ENCODE results near the gene PDZD8.

The PDZD8 gene, protein sequence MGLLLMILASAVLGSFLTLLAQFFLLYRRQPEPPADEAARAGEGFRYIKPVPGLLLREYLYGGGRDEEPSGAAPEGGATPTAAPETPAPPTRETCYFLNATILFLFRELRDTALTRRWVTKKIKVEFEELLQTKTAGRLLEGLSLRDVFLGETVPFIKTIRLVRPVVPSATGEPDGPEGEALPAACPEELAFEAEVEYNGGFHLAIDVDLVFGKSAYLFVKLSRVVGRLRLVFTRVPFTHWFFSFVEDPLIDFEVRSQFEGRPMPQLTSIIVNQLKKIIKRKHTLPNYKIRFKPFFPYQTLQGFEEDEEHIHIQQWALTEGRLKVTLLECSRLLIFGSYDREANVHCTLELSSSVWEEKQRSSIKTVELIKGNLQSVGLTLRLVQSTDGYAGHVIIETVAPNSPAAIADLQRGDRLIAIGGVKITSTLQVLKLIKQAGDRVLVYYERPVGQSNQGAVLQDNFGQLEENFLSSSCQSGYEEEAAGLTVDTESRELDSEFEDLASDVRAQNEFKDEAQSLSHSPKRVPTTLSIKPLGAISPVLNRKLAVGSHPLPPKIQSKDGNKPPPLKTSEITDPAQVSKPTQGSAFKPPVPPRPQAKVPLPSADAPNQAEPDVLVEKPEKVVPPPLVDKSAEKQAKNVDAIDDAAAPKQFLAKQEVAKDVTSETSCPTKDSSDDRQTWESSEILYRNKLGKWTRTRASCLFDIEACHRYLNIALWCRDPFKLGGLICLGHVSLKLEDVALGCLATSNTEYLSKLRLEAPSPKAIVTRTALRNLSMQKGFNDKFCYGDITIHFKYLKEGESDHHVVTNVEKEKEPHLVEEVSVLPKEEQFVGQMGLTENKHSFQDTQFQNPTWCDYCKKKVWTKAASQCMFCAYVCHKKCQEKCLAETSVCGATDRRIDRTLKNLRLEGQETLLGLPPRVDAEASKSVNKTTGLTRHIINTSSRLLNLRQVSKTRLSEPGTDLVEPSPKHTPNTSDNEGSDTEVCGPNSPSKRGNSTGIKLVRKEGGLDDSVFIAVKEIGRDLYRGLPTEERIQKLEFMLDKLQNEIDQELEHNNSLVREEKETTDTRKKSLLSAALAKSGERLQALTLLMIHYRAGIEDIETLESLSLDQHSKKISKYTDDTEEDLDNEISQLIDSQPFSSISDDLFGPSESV

DNA sequence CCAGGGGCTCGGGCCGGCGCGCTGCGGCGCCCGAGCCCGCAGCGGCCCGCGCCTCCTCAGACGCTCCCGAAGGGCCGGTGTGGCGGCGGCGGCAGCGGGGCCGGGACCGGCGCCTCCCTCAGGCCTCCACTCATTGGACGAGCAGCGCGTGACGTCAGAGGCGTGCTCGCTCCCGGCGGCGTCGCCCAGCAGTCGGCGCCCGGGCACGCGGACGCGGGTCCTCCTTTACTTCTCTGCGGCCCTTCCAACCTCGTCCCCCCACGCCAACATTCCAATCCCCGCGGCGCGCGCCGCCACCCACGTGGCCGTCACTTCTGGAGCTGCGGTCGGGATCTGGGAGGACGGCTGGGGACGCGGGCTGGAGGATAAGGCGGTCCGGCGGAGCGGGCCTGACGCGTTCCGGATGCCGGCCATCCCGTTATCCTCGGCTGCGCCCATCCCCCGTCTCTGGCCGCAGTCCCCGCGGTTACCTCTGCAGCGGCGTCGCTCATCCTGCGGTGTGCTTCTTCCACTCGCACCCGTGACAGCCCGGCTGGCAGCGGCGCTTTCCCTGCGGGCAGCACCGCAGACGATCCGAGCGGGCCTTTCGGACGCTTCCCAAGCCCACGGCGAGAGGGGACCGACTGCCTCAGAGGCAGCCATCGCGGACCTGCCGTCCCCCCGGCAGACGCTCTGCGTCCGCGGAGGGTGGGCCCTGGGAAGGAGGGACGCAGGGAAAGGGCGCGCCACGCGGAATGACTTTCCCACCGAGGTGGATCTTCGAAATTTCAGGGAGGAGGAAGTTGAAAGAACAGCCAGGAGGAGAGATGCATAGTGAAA lies at the start of gene PDZD8:
PDZD8 (minus strand) TSS at position 81 of the 819 bp plus-strand sequence. CDS start 213 bp downstream, outside the sequence.
- DNase-seq (ENCODE audit: low read depth) = peak; percentile 80

DNA sequence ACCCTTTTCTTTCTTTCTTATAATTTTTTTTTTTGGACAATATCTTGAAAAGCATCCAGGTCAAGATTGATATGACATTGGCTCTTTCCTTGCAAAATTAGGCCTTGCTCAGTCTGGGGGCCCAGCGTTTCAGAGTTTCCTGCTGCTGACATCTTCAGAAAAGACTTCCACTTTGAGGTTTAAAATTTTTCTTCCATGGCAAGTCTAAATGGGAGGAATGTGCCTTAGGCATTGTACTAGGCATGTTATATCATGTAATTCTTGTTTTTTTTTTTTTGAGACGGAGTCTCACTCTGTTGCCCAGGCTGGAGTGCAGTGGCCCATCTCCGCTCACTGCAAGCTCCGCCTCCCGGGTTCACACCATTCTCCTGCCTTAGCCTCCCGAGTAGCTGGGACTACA lies 48.9 kb upstream of the PDZD8 start:
- DNase-seq (ENCODE audit: low read depth) = no peak

DNA sequence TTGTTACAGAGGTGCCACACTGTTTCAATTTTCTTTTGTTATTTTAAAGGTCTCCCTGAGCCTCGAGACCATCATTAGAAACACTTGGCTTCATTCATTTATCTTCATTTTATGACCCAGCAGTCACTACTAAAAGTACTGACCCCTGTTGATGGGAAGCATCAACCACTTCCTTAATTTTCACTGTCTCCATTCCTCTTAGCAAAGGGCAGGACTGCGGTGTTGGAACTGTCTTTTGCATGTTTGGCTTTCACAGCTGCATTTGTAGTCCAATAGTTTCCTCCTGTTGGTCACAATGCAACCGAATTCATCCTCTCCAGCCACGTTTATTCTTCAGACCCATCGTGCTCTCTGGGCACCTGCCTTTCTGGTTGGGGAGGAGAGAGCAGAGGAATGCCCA lies 46.7 kb upstream of the PDZD8 start:
- DNase-seq (ENCODE audit: low read depth) = no peak

DNA sequence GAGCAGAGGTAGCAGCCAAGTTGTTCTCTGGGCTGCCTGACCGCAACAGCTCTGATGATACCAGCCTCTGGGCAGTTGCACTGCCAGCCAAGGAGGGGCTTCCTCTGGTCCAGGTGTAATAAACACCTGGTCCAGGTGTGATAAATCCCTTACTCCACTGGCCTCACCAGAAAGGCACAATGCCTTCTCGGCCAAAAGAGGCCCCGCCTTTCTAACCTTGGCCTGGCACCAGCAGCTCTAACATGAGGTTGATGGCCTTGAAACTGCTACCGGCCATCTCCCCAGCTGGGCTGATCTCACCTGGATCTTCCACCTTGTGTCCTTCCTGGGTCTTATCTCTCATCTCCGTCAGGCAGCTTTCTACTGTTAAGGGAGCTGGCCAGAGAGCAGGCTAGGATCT lies 45.5 kb upstream of the PDZD8 start:
- no peak for DNase-seq (ENCODE audit: low read depth)

DNA sequence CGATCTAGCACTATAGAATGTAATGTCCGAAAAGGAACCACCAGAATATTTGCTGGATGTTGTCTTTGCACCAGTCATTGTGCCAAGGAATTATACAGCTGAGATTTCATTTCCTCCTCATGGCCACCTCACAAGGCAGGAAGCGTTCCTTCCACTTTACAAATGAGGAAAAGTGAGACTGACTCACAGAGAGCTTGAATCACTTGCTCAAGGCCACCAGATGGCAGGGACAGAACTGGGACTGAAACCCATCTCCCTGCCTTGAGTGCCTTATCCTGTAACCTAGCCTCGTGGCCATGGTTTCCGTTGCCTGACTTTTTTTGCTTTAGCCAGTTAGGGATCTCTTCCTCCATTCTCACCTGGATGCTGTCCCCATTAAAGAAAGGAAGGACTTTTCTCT lies 44.7 kb upstream of the PDZD8 start:
- DNase-seq (ENCODE audit: low read depth) = no peak

DNA sequence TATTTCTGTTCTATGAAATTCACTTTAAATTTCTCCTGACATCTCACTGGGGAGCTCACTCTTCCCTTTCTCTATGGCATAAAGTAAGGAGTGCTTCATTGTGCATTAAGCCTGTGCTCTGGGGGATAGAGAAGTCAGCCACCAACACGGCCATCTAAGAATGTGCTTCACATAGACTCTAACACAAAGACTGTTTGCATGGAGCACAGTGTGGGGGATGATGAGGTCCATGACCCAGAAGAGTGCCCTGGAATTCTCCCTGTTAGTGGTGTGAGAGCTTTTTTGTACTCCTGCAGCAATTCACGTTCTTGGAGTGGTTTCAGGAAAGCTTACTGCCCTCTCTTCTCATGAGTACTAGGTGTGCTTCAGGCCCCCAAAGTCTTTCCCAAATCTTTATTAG lies 43.9 kb upstream of the PDZD8 start:
- no peak for DNase-seq (ENCODE audit: low read depth)

DNA sequence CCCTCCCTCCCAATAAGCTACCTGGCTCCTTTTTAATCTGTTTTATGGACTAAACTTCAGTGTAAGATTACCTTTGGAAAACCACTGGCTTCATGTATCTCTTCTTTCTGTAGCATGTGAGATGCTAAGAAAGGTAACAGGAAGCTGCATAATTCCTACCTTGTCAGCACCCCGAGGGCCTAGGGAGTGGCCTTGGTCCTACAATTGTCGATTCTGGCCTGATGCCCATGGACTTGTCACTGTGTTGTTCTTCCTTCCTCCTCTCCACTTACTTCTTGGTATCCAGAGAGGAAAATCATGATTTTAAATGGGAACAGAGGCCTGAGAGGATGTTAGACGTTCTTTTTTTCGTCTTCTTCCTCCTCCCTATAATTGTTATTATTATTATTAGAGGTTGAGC lies 42.9 kb upstream of the PDZD8 start:
- DNase-seq (ENCODE audit: low read depth) = no peak

DNA sequence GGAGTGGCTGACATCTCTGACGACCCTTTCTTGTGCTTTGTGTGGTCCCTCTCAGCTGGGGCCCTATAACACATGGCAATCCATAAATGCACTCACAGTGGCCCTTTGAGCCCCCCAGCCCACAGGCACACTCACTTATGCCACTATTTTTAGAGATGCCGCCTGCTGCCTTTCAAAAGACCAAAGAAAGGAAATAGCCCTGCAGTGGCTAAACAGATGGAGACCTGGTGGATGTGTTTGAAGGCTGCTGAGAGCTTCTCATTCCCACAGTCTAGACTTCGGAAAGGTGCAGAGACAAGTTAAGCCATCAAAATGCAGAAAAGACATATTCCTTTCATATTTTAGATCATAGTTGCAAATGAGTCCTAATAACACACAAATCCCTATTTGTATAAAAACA lies 42.0 kb upstream of the PDZD8 start:
- no peak for DNase-seq (ENCODE audit: low read depth)

DNA sequence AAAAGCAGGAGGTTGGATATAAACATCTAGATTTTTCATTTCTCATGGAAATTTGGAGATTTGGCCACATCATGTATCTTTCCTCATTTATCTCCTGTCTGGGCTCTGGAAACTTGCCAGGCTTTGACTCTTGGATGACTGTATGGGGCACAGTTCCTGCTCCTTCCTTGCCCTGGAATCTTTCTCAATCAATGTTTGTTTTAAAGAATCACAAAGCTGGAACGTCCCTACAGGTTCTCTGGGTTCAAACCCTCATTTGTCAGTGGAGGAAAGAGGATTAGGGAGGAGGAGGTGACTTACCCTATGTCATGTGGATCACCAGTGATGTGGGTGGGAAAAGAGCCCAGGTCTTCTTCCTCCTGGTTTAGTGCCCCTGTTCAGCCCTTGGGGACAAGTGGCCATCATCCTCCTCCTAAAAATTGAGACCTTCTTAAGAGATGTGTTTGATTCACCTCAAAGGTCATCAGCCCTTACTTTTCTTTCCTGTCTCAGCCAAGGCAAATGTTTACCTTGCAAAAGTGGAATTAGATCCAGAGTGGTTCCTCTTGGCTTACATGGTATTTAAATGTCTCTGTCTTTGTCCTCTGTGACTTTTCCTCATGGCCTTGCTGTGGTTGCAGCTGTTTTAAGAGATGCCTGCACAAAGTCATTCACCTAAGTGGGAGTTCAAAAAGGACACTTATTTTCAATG lies 38.8 kb upstream of the PDZD8 start:
- no peak for DNase-seq (ENCODE audit: low read depth)

DNA sequence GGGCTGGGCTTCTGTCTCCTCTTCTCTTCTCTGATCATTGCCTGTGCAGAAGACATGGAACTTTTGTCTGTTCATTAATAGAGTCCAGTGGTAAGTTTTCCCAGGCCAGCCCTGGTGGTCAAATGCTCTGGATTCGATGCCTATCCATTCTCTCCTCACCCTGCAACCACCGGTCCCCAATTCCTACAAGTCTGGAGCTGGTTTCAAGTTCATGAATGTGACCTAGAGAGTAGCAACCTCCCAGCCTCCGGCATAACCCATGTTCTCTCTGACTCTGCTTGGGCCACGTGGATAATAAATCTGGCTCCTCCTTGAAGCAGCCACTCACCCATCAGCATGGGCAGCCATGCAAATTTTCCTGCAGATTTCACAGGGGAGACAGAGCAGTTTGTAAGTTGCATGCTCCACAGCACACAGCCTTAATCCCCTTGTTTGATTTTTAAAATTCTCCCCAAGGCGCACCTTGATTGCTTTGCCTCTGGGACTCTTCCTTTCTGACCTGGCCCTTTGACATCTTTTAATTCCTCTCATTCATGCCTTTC lies 37.3 kb upstream of the PDZD8 start:
- no peak for DNase-seq (ENCODE audit: low read depth)

DNA sequence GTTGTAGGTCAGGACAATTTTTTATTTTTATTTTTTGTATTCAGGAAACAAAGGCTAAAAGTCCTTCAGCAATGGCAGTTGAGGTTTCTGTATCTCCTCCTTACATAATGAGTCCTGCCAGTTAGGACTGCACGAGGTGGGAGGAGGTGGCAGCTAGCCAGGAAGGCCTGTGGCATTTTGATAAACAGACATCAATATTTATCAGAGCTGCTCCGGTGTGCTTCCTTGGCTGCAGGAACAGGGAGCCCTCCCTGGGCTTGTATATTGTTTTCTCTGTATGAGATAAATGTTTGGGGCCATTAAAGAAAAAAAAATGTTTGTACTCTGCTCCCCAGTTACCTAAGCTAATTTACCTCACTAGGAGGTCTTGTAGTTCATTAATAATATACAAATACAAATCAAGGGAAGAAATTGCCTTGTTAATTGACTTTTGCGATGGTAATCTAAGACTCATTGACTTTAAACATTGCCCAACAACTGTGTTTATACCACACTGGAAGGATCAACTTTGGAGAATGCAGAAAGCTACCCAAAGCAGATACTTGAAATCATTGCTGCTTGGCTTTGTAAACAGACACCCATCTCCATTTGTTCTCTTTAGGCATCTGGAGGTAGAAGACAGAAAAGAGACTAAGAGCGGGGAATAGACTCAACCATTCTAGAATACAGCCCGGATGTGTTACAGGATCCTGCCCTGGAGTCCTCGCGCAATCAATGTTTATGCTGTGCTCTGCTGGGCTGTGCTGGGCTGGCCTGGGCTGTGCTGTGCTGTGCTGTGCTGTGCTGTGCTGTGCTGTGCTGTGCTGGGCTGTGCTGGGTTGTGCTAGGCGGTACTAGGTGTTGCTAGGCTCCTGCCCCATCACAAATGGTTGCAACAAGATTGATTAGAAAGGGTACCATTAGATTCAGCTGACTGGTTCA lies 36.5 kb upstream of the PDZD8 start:
- DNase-seq (ENCODE audit: low read depth) = no peak

DNA sequence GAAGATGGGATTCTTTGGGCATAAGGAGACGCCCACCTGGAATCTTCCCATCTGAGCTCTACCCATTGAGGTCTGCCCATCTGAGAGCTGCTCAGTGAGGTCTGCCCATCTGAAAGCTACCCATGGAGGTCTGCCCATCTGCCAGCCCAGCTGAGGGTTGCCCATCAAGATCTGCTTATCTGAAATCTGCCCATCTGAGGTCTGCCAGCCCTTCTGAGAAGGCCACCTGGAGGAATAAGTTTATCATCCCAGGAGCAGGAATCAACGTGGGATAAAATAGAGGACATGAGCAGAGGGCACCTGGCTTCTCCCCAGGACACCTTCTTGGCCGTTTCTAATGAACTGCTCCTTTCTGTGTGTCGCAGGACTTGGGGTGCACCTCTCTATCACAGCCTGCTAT lies 35.3 kb upstream of the PDZD8 start:
- no peak for DNase-seq (ENCODE audit: low read depth)

DNA sequence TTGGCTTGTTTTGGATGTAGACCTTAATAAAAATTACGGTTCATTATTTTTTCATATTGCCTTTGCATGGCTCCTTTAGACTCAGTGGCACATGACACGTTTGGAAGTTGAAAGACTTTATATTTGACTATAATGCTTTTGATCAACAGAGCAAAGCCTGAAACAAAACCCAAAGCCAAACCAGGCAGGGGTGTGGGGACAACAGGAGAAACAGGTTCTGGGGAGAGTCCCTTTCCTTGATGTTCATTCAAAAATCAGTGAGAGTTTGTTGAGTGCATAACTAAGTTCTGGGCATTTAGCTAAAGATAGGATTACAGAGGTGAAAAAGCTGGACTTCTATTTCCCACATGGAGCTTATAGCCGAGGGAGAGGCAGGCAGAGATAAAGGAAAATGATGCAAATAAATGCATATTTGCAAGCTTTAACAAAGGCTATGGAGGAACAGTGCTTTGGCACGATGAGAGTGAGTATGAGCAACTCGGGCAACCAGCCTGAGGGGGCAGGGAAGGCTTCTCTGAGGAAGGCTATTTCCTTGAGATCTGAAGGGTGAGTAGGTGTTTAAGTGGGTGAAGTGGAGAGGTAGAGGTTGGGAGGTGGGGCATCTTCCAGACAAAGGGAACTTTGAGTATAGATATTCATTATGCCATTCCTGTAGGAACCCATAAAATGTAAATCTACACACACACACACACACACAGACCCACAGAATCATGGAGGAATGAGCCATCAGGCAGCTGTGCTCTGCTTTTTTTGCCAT lies 34.5 kb upstream of the PDZD8 start:
- no peak for DNase-seq (ENCODE audit: low read depth)

DNA sequence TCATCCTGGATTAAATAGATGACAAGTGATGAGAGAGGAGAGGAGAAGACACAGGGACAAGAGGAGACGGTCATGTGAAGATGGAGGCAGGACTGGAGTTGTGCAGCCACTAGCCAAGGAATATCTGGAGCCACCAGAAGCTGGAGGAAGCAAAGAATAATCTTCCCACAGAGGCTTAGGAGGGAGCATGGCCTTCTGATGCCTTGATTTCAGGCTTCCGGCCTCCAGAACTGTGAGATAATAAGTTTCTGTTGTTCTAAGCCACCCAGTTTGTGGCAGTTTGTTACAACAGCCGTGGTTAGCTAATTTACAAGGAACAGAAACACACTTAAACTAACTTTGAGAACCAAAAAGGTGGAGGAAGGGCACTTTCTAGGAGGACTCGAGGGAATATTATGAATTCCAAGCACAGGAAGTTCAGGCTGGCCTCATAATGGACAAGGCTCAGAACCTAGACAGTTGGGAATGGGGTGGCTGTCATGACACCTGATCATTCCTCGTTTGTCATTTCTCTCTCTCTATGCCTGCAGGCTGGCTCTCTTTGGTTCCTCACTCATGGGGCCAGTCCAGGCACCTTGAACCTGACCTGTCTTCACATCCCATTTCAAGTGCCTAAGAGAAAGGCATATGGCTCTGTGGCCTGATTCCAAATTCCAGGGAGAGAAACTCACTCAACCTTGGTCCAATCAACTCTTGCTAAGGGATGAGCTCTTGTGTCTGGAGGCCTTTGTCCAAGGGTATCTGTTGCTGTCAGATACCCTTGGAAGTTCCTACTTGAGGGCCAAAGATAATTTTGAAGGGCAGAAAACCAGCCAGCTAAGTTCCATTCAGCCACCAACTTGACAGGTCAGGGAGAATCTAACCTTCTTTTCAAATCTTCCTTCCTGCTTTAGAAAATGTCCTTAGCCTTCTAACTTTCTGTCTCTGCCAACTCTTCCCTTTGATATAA lies 33.5 kb upstream of the PDZD8 start:
- no peak for DNase-seq (ENCODE audit: low read depth)

DNA sequence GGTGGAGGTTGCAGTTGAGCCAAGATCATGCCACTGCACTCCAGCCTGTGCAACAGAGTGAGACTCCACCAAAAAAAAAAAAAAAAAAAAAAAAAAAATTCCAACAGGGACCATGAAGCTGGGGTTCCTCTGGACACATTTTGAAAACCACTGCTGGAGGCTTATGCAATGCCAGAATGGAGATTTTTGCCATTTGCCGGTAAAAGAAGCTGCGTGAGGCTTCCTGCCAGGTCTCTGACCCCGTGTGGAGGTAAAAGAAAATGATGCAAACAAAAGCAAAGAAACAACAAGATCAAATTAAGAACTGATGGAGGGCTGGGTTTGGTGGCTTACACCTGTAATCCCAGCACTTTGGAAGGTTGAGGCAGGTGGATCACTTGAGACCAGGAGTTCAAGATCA lies 30.5 kb upstream of the PDZD8 start:
- DNase-seq (ENCODE audit: low read depth) = no peak

DNA sequence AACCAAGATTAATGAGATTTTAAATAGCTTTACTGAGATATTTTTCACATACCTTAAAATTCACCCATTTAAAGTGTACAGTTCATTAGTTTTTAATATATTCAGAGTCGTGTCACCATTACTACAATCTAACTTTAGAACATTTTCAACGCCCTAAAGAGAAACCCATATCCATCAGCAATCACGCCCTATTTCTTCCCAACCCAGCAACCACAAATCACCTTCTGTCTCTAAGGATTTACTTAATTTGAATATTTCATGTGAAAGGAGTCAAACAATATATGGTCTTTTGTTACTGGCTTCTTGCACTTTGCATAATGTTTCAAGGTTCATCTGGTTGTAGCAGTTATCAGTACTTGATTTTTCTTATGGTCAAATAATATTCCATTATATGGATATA lies 25.1 kb upstream of the PDZD8 start:
- no peak for DNase-seq (ENCODE audit: low read depth)

DNA sequence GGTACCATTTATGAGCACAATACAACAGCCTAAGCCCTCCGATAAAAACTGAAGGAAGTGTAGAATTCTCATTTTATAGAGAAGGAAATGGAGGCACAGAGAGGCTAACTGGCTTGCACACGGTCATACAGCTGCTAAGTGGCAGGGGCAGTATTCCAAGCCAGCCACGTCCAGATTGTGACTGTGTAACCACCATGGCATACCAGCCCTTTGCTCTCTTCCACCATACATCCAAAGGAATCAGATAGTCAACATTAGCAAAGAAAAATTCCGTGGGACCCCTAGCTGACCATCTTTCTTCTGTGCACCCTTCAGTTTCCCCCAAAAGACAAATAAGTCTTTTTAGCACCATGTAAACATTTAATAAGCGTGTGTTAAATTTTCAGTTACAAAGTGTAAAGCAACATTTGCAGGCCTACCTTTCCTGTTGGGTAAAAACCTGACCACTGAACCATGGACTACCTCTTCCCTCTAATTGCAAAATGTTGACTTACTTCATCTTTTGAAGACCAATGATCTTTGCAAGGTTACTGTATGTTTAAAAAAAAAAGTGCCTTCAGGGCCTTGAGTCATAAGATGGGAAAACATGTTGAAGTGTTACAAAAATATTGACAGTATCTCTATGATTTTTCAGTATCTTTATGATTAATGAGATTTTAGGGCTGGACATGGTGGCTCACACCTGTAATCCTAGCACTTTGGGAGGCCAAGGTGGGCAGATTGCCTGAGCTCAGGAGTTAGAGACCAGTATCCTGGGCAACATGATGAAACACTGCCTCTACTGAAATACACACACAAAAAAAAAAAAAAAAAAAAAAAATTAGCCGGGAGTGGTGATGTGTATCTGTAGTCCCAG lies 24.3 kb upstream of the PDZD8 start:
- DNase-seq (ENCODE audit: low read depth) = no peak
